WERI-Rb-1 (cell line): Measurements from ENCODE around the gene DNM1.
"Not testable (repeated sequence)": the region's sequence is repeated elsewhere in the genome, so short reads cannot be mapped to it uniquely, and the experiment has no call there.

ENCODE experiments used
- DNase-seq: peaks from one replicate; pipeline ENCODE4 v3.0.0-alpha.2; 2020
- H3K27ac ChIP-seq: fragments of 250-450 bp; sonication (Bioruptor Pico); 2 replicates; pipeline ENCODE4 v1.5.1; 2020; ENCODE audit warnings: mild to moderate bottlenecking, moderate library complexity
- H3K27me3 ChIP-seq: fragments of 250-450 bp; sonication (Bioruptor Pico); 2 replicates; pipeline ENCODE4 v1.5.1; 2021; ENCODE audit warnings: mild to moderate bottlenecking, low read depth, moderate library complexity; ENCODE audit not compliant: insufficient read depth, severe bottlenecking
- H3K36me3 ChIP-seq: fragments of 250-450 bp; sonication (Bioruptor Pico); 2 replicates; pipeline ENCODE4 v1.5.1; 2020; ENCODE audit warnings: mild to moderate bottlenecking, moderate library complexity
- H3K4me3 ChIP-seq: 2 replicates; pipeline ENCODE4 v1.5.1; 2011; ENCODE audit warnings: low read depth, mild to moderate bottlenecking, control low read depth, low read length
- H3K9me3 ChIP-seq: fragments of 250-450 bp; sonication (Bioruptor Pico); 2 replicates; pipeline ENCODE4 v1.5.1; 2021; ENCODE audit warnings: mild to moderate bottlenecking, moderate library complexity; ENCODE audit not compliant: severe bottlenecking
- CTCF ChIP-seq: IDR thresholded peaks from 2 replicates; pipeline ENCODE4 v1.5.1; 2011; ENCODE audit warnings: low read depth, mild to moderate bottlenecking, control low read depth, inconsistent platforms, low read length

The DNM1 gene

GRCh38 chr9:128180447-128180846, 22.7 kb upstream of the DNM1 start:
- TF ChIP-seq CTCF = no peak
- H3K4me3 ChIP-seq = no peak overlapping the region
- no peak overlapping the region for H3K27ac ChIP-seq
- H3K9me3 ChIP-seq = peaks cover 5% of the 10 kb centered on the region
- peaks cover 93% of the 10 kb centered on the region for H3K36me3 ChIP-seq
- DNase-seq = no peak
- H3K27me3 ChIP-seq = no peaks in the 10 kb centered on the region

GRCh38 chr9:128181480-128181879, 21.7 kb upstream of the DNM1 start:
- peak; percentile 67 for TF ChIP-seq CTCF
- H3K4me3 ChIP-seq, H3K27me3 ChIP-seq, H3K9me3 ChIP-seq: not testable (repeated sequence)
- peak overlapping the region; percentile 36 for H3K27ac ChIP-seq
- peak; percentile 91 for DNase-seq
- peaks cover 91% of the 10 kb centered on the region for H3K36me3 ChIP-seq

- H3K36me3 ChIP-seq = peaks cover 85% of the 10 kb centered on the region
- H3K27me3 ChIP-seq = no peaks in the 10 kb centered on the region
- no peak overlapping the region for H3K4me3 ChIP-seq
- no peak for TF ChIP-seq CTCF
- no peak for DNase-seq
- H3K9me3 ChIP-seq = peaks cover 5% of the 10 kb centered on the region
- no peak overlapping the region for H3K27ac ChIP-seq
These were observed 20.1 kb upstream of the DNM1 start for GRCh38 chr9:128182893-128183588.

GRCh38 chr9:128185979-128186965, 16.9 kb upstream of the DNM1 start:
- Histone ChIP-seq H3K36me3 (peaks cover 77% of the 10 kb centered on the region), H3K27ac (no peak overlapping the region), H3K9me3 (no peaks in the 10 kb centered on the region), H3K27me3 (no peaks in the 10 kb centered on the region), H3K4me3 (no peak overlapping the region)
- TF ChIP-seq CTCF = no peak
- no peak for DNase-seq

GRCh38 chr9:128187361-128187760, 15.8 kb upstream of the DNM1 start:
- Histone ChIP-seq H3K4me3 (no peak overlapping the region), H3K36me3 (peaks cover 75% of the 10 kb centered on the region), H3K27ac (no peak overlapping the region), H3K27me3 (no peaks in the 10 kb centered on the region), H3K9me3 (no peaks in the 10 kb centered on the region)
- no peak for DNase-seq
- TF ChIP-seq CTCF = no peak
